ENCODE data around the gene MRPS14. TPM values are rescaled to one million over a fixed set of nuclear protein-coding genes. Genes with fewer than 3 reads are reported as not detected.

The MRPS14 gene
- total RNA-seq, 1 donor, result 17.7 TPM

DNA sequence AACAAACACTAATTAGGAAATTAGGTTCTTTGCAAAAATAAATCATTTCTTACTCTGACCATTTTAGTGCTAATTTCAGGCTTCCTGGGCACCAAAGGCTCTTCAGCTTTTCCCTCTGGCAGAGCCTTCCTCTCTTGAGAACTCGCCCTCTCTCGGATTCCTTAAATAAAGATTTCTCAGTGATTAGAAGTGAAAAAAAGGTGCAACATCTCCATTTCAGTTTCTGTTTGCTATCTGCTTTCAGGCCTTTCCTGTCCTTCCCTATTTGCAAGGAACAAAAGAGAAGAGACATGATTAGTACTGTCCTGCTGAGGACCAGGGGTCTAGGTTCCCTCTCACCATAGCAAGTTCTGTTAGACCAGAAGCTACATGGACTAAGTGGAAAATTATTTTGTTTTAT lies 51.3 kb downstream of the MRPS14 start:
- DNase-seq (ENCODE audit: insufficient read length, low spot score, missing footprints), result no peak
- Histone ChIP-seq H3K36me3 (ENCODE audit: insufficient read depth, low read length) (no peaks in the 10 kb centered on the region), H3K9me3 (ENCODE audit: low read depth, low read length) (no peaks in the 10 kb centered on the region), H3K4me3 (ENCODE audit: insufficient read depth, low read length) (no peak overlapping the region), H4K20me1 (ENCODE audit: insufficient read depth, low read length) (no peaks in the 10 kb centered on the region), H3K27me3 (ENCODE audit: insufficient read depth, low read length) (no peaks in the 10 kb centered on the region), H3K4me1 (ENCODE audit: insufficient read depth, low read length) (peaks cover 20% of the 10 kb centered on the region), H3K27ac (ENCODE audit: low read depth, low read length) (no peak overlapping the region), H3K4me2 (ENCODE audit: insufficient read depth, low read length) (no peak overlapping the region), H3K79me2 (ENCODE audit: insufficient read depth, low read length) (no peaks in the 10 kb centered on the region), H2AFZ (ENCODE audit: low read length) (no peak overlapping the region)
- TF ChIP-seq, protein P1, sequence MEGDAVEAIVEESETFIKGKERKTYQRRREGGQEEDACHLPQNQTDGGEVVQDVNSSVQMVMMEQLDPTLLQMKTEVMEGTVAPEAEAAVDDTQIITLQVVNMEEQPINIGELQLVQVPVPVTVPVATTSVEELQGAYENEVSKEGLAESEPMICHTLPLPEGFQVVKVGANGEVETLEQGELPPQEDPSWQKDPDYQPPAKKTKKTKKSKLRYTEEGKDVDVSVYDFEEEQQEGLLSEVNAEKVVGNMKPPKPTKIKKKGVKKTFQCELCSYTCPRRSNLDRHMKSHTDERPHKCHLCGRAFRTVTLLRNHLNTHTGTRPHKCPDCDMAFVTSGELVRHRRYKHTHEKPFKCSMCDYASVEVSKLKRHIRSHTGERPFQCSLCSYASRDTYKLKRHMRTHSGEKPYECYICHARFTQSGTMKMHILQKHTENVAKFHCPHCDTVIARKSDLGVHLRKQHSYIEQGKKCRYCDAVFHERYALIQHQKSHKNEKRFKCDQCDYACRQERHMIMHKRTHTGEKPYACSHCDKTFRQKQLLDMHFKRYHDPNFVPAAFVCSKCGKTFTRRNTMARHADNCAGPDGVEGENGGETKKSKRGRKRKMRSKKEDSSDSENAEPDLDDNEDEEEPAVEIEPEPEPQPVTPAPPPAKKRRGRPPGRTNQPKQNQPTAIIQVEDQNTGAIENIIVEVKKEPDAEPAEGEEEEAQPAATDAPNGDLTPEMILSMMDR (IDR thresholded peaks at IDR 0.05; ENCODE audit: extremely low read depth, low read depth, low read length), result no peak

DNA sequence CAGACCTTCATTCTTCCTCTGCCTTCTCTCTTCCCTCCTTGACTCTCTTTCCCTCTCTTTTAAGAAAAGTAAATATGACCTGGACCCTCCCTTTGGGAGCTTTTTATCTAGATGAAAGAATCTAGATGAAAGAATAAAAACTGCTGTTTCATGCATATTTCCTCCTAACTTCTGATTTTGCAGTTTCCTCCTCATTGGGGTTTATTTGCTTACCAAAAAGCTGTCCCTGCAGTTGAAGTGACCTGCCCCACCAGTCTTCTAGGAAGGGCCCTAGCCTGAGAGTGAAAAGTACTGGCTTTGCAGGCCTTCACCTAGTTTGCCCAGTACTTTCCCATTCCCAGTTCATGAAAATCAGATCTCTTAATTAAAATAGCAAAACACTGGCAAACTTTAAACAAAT lies 51.8 kb downstream of the MRPS14 start:
- no peaks in the 10 kb centered on the region for H3K36me3 ChIP-seq (ENCODE audit: insufficient read depth, low read length)
- H2AFZ ChIP-seq (ENCODE audit: low read length), result no peak overlapping the region
- no peak overlapping the region for H3K4me2 ChIP-seq (ENCODE audit: insufficient read depth, low read length)
- H3K79me2 ChIP-seq (ENCODE audit: insufficient read depth, low read length), result no peaks in the 10 kb centered on the region
- no peaks in the 10 kb centered on the region for H4K20me1 ChIP-seq (ENCODE audit: insufficient read depth, low read length)
- H3K9me3 ChIP-seq (ENCODE audit: low read depth, low read length), result no peaks in the 10 kb centered on the region
- H3K4me3 ChIP-seq (ENCODE audit: insufficient read depth, low read length), result no peak overlapping the region
- H3K4me1 ChIP-seq (ENCODE audit: insufficient read depth, low read length), result peaks cover 15% of the 10 kb centered on the region
- TF ChIP-seq, protein P1 (IDR thresholded peaks at IDR 0.05; ENCODE audit: extremely low read depth, low read depth, low read length), result no peak
- DNase-seq (ENCODE audit: insufficient read length, low spot score, missing footprints), result no peak
- no peaks in the 10 kb centered on the region for H3K27me3 ChIP-seq (ENCODE audit: insufficient read depth, low read length)
- no peak overlapping the region for H3K27ac ChIP-seq (ENCODE audit: low read depth, low read length)

DNA sequence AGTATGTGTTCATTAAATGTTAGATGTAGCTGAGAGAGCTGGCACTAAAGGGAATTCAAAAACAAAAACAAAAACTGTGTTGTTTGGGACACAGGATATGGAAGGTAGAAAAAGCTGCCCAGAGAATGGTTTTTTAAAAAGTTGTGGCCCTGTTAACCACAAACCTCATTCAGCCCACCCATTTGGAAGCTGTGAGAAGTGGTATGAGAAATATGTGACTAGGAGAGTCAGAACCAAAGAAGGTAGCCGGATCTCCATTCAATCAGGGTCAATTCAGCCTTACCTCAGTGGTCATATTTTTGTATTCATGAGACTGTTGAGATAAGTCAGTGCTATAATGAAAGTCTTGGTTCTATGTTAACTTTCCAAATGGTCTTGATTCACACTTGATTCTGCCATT lies 53.2 kb downstream of the MRPS14 start:
- Histone ChIP-seq H2AFZ (ENCODE audit: low read length) (no peak overlapping the region), H3K27me3 (ENCODE audit: insufficient read depth, low read length) (no peaks in the 10 kb centered on the region), H3K4me2 (ENCODE audit: insufficient read depth, low read length) (no peak overlapping the region), H3K27ac (ENCODE audit: low read depth, low read length) (no peak overlapping the region), H3K4me3 (ENCODE audit: insufficient read depth, low read length) (no peak overlapping the region), H3K4me1 (ENCODE audit: insufficient read depth, low read length) (peaks cover 13% of the 10 kb centered on the region), H3K36me3 (ENCODE audit: insufficient read depth, low read length) (no peaks in the 10 kb centered on the region), H4K20me1 (ENCODE audit: insufficient read depth, low read length) (no peaks in the 10 kb centered on the region), H3K9me3 (ENCODE audit: low read depth, low read length) (no peaks in the 10 kb centered on the region), H3K79me2 (ENCODE audit: insufficient read depth, low read length) (no peaks in the 10 kb centered on the region)
- no peak for DNase-seq (ENCODE audit: insufficient read length, low spot score, missing footprints)
- TF ChIP-seq, protein P1 (IDR thresholded peaks at IDR 0.05; ENCODE audit: extremely low read depth, low read depth, low read length), result no peak

DNA sequence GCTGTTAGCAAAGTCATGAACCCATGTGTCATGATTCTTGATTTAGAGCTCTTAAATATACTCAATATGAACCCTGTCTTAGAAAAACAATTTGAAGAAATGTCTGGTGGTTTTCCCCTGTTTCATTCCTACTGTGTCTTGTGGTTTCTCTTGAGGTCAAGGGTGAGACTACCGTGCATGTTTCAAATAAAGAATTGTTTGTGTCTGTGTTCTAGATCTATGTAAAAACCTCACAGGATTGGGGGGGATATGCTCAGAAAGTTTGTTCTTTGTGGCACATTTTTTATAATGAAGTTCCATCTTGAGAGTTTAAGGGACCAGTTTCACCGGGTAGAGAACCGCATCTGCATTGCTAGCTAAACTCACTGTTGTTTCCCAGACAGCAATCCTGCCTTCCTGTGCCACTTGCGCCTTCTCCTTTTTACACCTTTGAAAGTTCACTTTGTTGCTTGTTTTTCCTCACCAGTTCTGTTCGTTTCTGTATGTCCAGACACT lies 54.4 kb downstream of the MRPS14 start:
- no peaks in the 10 kb centered on the region for H4K20me1 ChIP-seq (ENCODE audit: insufficient read depth, low read length)
- no peak overlapping the region for H2AFZ ChIP-seq (ENCODE audit: low read length)
- no peak overlapping the region for H3K4me3 ChIP-seq (ENCODE audit: insufficient read depth, low read length)
- no peak overlapping the region for H3K27ac ChIP-seq (ENCODE audit: low read depth, low read length)
- no peaks in the 10 kb centered on the region for H3K36me3 ChIP-seq (ENCODE audit: insufficient read depth, low read length)
- DNase-seq (ENCODE audit: insufficient read length, low spot score, missing footprints), result no peak
- no peaks in the 10 kb centered on the region for H3K79me2 ChIP-seq (ENCODE audit: insufficient read depth, low read length)
- H3K4me2 ChIP-seq (ENCODE audit: insufficient read depth, low read length), result peak overlapping the region; percentile 1
- H3K4me1 ChIP-seq (ENCODE audit: insufficient read depth, low read length), result peaks cover 13% of the 10 kb centered on the region
- H3K27me3 ChIP-seq (ENCODE audit: insufficient read depth, low read length), result no peaks in the 10 kb centered on the region
- no peaks in the 10 kb centered on the region for H3K9me3 ChIP-seq (ENCODE audit: low read depth, low read length)
- TF ChIP-seq, protein P1 (IDR thresholded peaks at IDR 0.05; ENCODE audit: extremely low read depth, low read depth, low read length), result no peak
